HTR-8/SVneo (cell line): ENCODE results near the gene TRPM2.
"Not testable (repeated sequence)": the region's sequence is repeated elsewhere in the genome, so short reads cannot be mapped to it uniquely, and the experiment has no call there.

Experiments
- DNase-seq: peaks from one replicate; pipeline ENCODE4 v3.0.0; 2011; ENCODE audit warnings: low spot score, mixed read lengths; ENCODE audit not compliant: insufficient read length
- FAIRE-seq: peaks from 2 replicates; lab custom pipeline; 2011; peaks lifted over from hg19 to GRCh38; lab: Jason Lieb, UNC

The TRPM2 gene

GRCh38 chr21:44390886-44391285 is 37.5 kb downstream of the TRPM2 start:
- no peak for FAIRE-seq
- DNase-seq: no peak

- DNase-seq: no peak
- FAIRE-seq: no peak
Observed at GRCh38 chr21:44391345-44392091, 38.1 kb downstream of the TRPM2 start.

GRCh38 chr21:44392185-44392584 is 38.8 kb downstream of the TRPM2 start:
- FAIRE-seq (no peak), DNase-seq (no peak)

GRCh38 chr21:44392916-44393315 is 39.5 kb downstream of the TRPM2 start:
- DNase-seq: no peak

GRCh38 chr21:44394733-44395132 is 41.3 kb downstream of the TRPM2 start:
- FAIRE-seq (no peak), DNase-seq (no peak)

More at GRCh38 chr21:44392916-44393315, 39.5 kb downstream of the TRPM2 start:
- no peak for FAIRE-seq

GRCh38 chr21:44395260-44395659 is 41.8 kb downstream of the TRPM2 start:
- DNase-seq (no peak), FAIRE-seq (no peak)

- FAIRE-seq, DNase-seq: not testable (repeated sequence)
Observed at GRCh38 chr21:44396803-44397202, 43.4 kb downstream of the TRPM2 start.

- no peak for DNase-seq
- no peak for FAIRE-seq
Observed at GRCh38 chr21:44397431-44398031, 44.1 kb downstream of the TRPM2 start.

- no peak for DNase-seq
- FAIRE-seq: no peak
Observed at GRCh38 chr21:44398499-44398898, 45.1 kb downstream of the TRPM2 start.

- no peak for DNase-seq
- FAIRE-seq: no peak
Observed at GRCh38 chr21:44399151-44399954, 45.9 kb downstream of the TRPM2 start.

- FAIRE-seq: no peak
Observed at GRCh38 chr21:44399955-44400790, 46.8 kb downstream of the TRPM2 start.

GRCh38 chr21:44400791-44401385 is 47.5 kb downstream of the TRPM2 start:
- FAIRE-seq (no peak), DNase-seq (no peak)

More at GRCh38 chr21:44399955-44400790, 46.8 kb downstream of the TRPM2 start:
- DNase-seq: no peak

GRCh38 chr21:44401386-44402160 is 48.2 kb downstream of the TRPM2 start:
- FAIRE-seq: no peak

GRCh38 chr21:44402323-44403105 is 49.1 kb downstream of the TRPM2 start:
- FAIRE-seq (no peak), DNase-seq (no peak)

More at GRCh38 chr21:44401386-44402160, 48.2 kb downstream of the TRPM2 start:
- no peak for DNase-seq

- peak; percentile 97 for FAIRE-seq
Observed at GRCh38 chr21:44403106-44404020, 49.9 kb downstream of the TRPM2 start.

GRCh38 chr21:44404482-44404881 is 51.1 kb downstream of the TRPM2 start:
- DNase-seq, FAIRE-seq: not testable (repeated sequence)

More at GRCh38 chr21:44403106-44404020, 49.9 kb downstream of the TRPM2 start:
- DNase-seq: no peak
